GM20431 (cell line): ENCODE measurements around the gene PSAT1.

ENCODE experiments used
- in situ Hi-C: fragments of 300-500 bp; cut with MseI, MboI; formaldehyde crosslinking; loops from one replicate; pipeline ENCODE4 v1.15.0; 2020; ENCODE audit warnings: low sequenced_read_pairs; ENCODE audit not compliant: unreplicated experiment

Gene PSAT1

DNA sequence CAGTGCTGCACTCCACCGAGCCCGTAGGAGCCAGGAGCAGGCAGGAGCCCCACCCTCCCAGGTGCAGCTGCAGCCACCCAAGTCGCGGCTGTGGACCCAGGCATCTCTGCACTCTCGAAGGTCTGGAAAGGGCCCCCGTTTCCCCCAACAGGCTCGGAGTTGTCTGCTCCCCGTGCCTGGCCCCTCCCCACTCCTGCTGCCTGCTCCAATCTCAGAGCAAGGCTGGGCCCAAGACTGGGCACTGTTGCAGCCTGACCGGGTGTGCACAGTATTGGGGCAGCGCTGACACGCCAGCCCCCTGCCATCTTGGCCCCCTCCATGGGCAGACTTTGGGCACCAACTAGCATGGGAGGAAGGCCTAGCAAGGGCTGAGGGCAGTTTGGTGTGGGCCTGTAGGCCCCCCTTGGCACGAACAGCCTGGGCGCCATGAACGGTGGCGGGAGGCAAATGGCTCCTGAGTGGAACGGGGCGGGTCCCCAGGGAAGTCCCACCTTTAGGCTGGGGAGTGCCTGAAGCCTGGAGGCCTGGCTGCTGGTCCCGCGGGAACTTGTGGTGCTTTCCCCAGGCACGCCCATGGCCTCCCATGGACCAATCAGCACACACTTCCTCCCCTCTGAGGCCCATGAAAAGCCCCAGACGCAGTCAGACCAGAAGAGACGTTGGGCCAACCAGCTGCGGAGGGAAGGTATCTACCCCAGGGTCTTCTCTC, 60.4 kb downstream of the PSAT1 start:
- in situ Hi-C loops, result loop anchor here (25.0 kb wide), 1 partner anchor 95 kb away; no protein-coding TSS in a partner anchor

DNA sequence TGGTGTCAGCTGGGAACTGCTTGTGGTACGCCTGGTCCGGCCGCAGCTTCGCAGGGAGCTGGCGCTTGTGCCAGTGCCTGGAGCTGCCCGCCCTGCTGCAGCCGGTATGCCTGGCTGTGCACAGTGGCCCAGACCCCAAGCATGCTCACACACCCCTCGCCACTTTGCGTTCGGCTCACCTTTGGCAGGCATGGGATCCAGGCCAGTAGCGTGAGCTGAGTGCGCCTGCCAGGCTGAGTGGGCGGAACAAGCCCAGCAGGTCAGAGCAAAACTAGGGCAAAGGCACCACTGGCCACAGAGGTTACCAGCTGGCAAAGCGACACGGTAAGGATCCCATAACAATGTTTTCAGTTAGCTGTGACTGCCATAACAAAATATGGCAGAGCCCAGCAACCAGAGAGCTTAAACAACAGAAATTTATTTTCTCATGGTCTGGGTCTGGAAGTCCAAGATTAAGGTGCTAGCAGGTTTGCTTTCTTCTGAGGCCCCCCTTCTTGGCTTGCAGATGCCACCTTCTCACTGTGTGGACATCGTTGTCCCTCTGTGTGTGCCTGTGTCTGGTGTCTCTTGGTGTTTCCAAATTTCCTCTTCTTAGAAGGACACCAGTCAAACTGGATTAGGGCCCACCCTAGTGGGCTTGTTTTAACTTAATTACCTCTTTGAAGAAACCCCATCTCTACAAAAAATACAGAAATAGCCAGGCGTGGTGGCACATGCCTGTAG, 61.6 kb downstream of the PSAT1 start:
- in situ Hi-C loops, result loop anchor here (25.0 kb wide), 1 partner anchor 96 kb away; no protein-coding TSS in a partner anchor

DNA sequence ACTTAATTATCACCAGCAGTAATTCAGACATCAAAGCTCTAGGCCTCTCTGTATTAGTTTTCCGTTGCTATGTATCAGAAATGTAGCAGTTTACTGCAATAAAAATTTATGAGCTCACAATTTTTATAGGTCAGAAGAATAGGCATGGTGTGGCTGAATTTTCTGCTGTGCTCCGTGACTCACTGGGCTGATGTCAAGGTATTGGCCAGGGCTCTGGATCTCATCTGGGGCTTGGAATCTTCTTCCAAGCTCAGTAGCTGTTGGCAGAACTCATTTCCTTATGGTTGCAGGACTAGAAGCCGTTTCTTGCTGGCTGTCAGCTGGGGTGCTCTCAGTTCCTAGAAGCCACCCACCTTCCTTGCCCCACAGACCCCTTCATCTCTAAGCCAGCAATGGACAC, 66.3 kb downstream of the PSAT1 start:
- in situ Hi-C loops, result loop anchor here (25.0 kb wide), 1 partner anchor 101 kb away; no protein-coding TSS in a partner anchor

DNA sequence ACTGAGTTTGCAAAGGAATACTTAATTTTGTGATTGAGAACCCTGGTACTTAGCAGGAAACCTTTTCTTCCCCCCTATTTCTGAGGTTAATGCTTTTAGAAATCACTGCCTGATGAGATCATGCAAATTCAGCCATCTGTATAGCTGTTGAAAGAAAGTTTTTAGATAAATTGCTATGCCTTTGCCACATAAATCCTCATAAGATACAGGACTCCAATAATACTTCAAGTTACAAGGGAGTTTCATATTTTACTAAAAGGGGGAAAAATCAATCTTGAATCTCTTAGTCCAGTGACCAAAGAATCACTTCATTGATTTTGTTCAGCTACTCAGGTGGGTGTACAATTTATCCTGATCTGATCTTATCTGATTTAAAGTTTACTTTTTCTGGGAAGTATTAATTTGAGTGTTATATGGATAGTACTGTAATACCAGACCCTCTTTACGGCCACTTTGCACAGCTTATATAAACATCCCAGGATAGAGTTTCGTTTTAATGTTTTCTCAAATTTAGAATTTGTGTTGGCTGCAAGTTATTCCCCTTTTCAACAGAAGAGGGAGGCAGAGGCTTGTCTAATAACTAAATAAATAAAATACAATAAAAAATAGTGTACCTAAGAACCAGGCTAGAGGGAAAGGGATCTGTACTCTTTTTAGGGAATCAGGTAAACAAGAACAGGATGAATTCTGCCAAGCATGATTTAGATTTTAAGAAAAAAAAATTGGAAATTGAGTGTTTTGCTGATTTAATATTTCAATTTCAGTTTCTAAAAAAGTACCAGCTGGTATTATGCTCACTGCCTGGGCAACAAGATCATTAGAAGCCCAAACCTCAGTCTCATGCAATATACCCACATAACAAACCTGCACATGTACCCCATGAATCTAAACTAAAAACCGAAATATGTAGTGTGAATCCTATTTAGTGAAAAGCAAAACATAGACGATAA, 69.1 kb downstream of the PSAT1 start:
- in situ Hi-C loops, result loop anchor here (25.0 kb wide), 1 partner anchor 104 kb away; no protein-coding TSS in a partner anchor

DNA sequence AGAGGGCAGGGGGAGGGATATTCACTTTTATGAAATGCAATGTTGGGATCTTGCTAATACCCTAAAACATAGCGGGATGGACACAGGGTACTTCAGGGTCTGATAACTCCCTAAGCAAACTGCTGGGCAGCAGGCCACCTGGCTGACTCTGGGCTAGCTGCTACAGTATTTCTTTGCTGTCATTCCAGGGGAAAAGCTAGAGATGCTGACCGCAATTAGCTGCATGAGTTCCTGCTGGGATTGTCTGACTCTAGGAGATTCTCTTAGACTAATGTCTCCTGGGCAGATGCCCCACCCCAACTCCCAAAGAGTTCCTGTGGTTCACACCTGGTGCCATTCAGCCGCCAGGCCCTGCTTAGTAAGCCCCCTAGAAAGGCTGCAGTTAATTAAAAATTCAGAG, 69.9 kb downstream of the PSAT1 start:
- in situ Hi-C loops, result loop anchor here (25.0 kb wide), 1 partner anchor 105 kb away; no protein-coding TSS in a partner anchor

DNA sequence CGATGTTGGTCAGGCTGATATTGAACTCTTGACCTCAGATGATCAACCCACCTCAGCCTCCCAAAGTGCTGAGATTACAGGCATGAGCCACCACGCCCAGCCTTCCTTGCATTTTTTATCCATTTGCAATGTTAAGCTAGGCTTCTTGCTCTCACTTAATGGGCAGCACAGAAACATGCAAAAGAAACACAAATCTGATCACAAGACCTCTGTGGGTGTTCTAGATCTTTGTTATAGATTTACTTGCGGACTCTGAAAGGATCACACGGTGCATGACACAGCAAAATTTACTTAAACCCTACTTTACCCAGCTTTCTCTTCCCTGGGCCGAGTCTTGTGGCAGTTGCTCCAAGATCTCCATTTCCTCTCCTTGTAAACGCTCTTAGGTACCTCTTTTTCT, 71.3 kb downstream of the PSAT1 start:
- in situ Hi-C loops, result loop anchor here (25.0 kb wide), 1 partner anchor 106 kb away; no protein-coding TSS in a partner anchor

DNA sequence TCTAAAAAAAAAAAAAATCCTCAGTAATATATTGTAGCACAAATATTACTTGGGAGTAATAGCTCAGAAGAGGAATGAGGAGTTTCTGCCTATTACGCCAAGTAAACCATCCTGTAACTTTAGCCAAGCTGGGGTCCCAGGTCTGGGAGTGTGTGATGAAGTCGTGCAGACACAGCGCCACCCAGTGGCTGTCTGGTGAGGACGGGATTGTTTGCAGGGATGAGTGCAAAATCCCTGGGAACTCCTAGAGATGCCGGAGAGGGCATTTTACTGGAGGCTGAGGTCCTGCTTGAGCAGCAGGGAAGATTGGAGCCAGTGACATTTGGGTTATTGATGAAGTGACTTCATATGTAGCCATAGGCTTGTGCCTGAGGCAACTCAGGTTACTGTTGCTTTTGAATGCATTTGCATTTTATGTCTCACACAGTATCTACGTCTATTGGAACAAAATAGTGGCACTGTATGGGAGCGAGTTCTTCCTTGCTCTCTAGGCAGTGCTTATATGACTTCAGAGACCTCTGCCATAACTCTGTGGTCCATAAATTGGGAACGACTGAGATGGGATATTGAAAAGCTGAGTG, 72.8 kb downstream of the PSAT1 start:
- in situ Hi-C loops, result loop anchor here (25.0 kb wide), 1 partner anchor 107 kb away; no protein-coding TSS in a partner anchor

DNA sequence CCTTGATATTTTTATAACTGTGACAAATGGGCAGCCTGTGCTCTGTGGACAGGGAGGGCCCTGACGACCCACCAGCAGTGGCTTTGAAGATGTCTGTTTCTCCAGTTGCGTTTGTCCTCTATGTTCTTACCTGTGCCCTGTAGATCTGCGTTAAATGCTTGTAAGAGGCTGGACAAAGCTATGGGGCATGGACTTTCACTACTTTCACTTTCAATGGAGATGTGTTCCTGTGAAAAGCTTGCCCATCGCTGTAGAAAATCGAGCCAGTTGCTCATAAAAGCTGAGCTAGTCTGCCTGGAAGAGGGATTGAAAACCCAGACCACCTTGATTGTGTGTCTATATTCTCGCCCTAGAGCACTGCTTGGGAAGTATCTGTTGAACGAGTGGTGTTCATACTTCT, 74.1 kb downstream of the PSAT1 start:
- in situ Hi-C loops, result loop anchor here (25.0 kb wide), 1 partner anchor 109 kb away; no protein-coding TSS in a partner anchor

DNA sequence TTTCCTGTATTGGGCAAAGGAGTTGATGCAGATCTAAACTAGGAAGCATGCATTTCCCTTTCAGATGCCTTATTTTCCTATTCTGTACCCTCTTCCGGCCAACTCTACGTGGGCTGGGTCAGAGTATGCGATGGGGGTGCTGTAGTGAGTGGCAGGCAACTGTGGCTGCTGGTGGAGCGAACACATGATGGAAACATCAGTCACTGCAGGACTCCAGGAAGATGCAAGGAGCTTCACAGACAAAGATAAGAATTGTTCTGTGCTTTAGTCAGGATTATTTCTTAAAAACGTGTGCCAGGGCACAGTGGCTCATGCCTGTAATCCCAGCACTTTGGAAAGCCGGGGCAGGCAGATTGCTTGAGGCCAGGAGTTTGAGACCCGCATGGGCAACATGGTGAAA, 75.1 kb downstream of the PSAT1 start:
- in situ Hi-C loops, result loop anchor here (25.0 kb wide), 1 partner anchor 110 kb away; no protein-coding TSS in a partner anchor
